ENCODE data around the gene JUP. TPM values are rescaled to one million over a fixed set of nuclear protein-coding genes. Genes with fewer than 3 reads are reported as not detected.

The JUP gene
- total and polyA plus RNA-seq, 2 of the 13 experiments (the other 11 are each of a cell fraction or from before 2014, with no cell fraction given), result 12.1 to 20.6 TPM

DNA sequence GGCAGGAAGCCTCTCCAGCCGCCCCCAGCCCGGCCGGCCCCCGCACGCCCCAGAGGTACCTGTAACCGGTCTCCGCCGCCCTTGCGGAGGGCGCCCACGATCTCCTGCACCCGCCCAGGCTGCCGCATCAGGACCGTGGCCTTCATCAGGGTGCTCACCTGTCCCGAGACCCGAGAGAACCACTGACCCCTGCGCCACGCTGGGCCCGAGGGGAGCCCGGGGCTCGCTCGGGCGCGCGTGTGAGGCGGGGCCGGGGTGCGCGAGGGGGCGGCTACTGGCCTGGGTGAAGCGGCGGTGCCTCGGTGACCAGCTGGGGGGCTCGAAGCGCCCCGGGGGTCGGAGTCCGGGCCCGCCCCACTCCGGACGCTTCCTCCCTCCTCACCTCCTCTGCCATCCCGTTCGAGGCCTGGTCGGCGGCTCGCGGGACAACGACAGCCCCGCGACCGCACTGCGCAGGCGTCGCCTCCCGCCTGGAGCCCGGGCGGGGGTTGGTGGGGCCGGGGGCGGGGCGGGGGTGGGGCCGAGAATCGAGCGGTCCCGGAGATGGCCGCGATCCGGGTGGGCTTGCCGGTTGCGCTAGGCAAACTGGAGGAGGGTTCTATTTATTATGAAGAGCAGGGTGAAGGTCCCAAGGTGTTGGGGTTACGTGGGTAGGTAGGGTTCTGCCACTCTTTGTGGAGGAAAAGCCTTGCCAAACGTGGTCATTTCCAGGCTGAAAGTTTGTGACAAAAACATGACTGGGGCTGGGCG is 49.5 kb upstream of the JUP start, which contains the start of gene NT5C3B (continued):
- TF ChIP-seq NFRKB (IDR thresholded peaks at IDR 0.05) (no peak), ZNF407 (CRISPR knock-in tag; IDR thresholded peaks at IDR 0.05; ENCODE audit: not compliant biosample characterization) (peak; percentile 53), POLR2AphosphoS5 (IDR thresholded peaks at IDR 0.05; ENCODE audit: low read depth, low read length) (peak; percentile 80), NR2C2 (CRISPR knock-in tag; IDR thresholded peaks at IDR 0.05; ENCODE audit: borderline replicate concordance) (peak; percentile 25), MYC (CRISPR knock-in tag; IDR thresholded peaks at IDR 0.05; ENCODE audit: borderline replicate concordance) (peak; percentile 28; the same call in 1 of the 2 replicates), ZNF615 (CRISPR knock-in tag; IDR thresholded peaks at IDR 0.05; ENCODE audit: borderline replicate concordance) (no peak), SPEN (CRISPR knock-in tag; IDR thresholded peaks at IDR 0.05; ENCODE audit: low read depth) (peak; percentile 76)
- TF ChIP-seq, protein P1, sequence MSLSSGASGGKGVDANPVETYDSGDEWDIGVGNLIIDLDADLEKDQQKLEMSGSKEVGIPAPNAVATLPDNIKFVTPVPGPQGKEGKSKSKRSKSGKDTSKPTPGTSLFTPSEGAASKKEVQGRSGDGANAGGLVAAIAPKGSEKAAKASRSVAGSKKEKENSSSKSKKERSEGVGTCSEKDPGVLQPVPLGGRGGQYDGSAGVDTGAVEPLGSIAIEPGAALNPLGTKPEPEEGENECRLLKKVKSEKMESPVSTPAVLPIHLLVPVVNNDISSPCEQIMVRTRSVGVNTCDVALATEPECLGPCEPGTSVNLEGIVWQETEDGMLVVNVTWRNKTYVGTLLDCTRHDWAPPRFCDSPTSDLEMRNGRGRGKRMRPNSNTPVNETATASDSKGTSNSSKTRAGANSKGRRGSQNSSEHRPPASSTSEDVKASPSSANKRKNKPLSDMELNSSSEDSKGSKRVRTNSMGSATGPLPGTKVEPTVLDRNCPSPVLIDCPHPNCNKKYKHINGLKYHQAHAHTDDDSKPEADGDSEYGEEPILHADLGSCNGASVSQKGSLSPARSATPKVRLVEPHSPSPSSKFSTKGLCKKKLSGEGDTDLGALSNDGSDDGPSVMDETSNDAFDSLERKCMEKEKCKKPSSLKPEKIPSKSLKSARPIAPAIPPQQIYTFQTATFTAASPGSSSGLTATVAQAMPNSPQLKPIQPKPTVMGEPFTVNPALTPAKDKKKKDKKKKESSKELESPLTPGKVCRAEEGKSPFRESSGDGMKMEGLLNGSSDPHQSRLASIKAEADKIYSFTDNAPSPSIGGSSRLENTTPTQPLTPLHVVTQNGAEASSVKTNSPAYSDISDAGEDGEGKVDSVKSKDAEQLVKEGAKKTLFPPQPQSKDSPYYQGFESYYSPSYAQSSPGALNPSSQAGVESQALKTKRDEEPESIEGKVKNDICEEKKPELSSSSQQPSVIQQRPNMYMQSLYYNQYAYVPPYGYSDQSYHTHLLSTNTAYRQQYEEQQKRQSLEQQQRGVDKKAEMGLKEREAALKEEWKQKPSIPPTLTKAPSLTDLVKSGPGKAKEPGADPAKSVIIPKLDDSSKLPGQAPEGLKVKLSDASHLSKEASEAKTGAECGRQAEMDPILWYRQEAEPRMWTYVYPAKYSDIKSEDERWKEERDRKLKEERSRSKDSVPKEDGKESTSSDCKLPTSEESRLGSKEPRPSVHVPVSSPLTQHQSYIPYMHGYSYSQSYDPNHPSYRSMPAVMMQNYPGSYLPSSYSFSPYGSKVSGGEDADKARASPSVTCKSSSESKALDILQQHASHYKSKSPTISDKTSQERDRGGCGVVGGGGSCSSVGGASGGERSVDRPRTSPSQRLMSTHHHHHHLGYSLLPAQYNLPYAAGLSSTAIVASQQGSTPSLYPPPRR (CRISPR knock-in tag; IDR thresholded peaks at IDR 0.05; ENCODE audit: borderline replicate concordance), result 0 out of 2 replicates have a peak, but pooled peaks have one; percentile 9
